Stomach (tissue), 4 donors: ENCODE data around the gene FGF5.

ENCODE experiments used
- CTCF ChIP-seq, 7 experiments: fragments of 450-650 bp in 4 of 7; fragments of 200-600 bp in 3 of 7; sonication (generic) in 3 of 7; IDR thresholded peaks; one replicate each; pipeline ENCODE4 v1.5.1; 2016 to 2019; ENCODE audit warnings: antibody characterized with exemption in 7 of 7, control low read depth in 2 of 7, mild to moderate bottlenecking in 1 of 7
- EP300 ChIP-seq: sonication (generic); formaldehyde crosslinking; IDR thresholded peaks from one replicate; pipeline ENCODE4 v1.6.1; 2017; ENCODE audit warnings: antibody characterized with exemption
- POLR2A ChIP-seq, 4 donors: fragments of 450-650 bp; IDR thresholded peaks; one replicate each; pipeline ENCODE4 v1.6.1; 2016; ENCODE audit warnings: antibody characterized with exemption in 4 of 4, control low read depth in 2 of 4, mild to moderate bottlenecking in 1 of 4, moderate library complexity in 1 of 4
- POLR2AphosphoS5 ChIP-seq, 3 donors: sonication (generic); formaldehyde crosslinking; IDR thresholded peaks; one replicate each; pipeline ENCODE4 v1.6.1; 2016; ENCODE audit warnings: antibody characterized with exemption in 3 of 3

- TF ChIP-seq CTCF (IDR thresholded peaks at IDR 0.05) = no peak
- TF ChIP-seq POLR2AphosphoS5 (IDR thresholded peaks at IDR 0.05) = no peak
- no peak for TF ChIP-seq POLR2A (IDR thresholded peaks at IDR 0.05)
- TF ChIP-seq EP300 = no peak
Observed at GRCh38 chr4:80239480-80240150, 26.8 kb upstream of the FGF5 start.
